K562 (cell line): Measurements from ENCODE around the gene NUAK2. TPM values are rescaled to one million over a fixed set of nuclear protein-coding genes. Genes with fewer than 3 reads are reported as not detected.

Source experiments
- ATAC-seq: fragments of 200-7000 bp; cut with Tn5 transposase; 3 replicates; pipeline ENCODE4 v1.9.1; 2020; ENCODE audit warnings: moderate library complexity
- BruUV-seq: library from RNA; stranded (reverse); fragments of 400-500 nt; replicated peaks from 2 replicates; lab custom pipeline; 2021; lab: Mats Ljungman, UMichigan
- CTCF ChIA-PET: fragments of 300-600 bp; formaldehyde crosslinking; extraction: SDS; loops from one replicate; lab custom pipeline; 2021; ENCODE audit warnings: low intra/inter-chr PET ratio; lab: Yijun Ruan, JAX
- POLR2A ChIA-PET: fragments of 300-600, 350-650 bp; sonication (Branson Sonifier 250); formaldehyde crosslinking; extraction: SDS; loops from one replicate; lab custom pipeline; 2021; ENCODE audit warnings: antibody characterized with exemption, inconsistent platforms; lab: Yijun Ruan, JAX
- DNase-seq, 4 experiments: peaks; one replicate each; pipeline versions ENCODE4 v3.0.0 to v3.0.0-alpha.2; 2011 to 2018; ENCODE audit warnings: low spot score in 3 of 4, mixed read lengths in 3 of 4; ENCODE audit errors: extremely low read depth in 1 of 4
- FAIRE-seq: peaks from 2 replicates; lab custom pipeline; 2011; peaks lifted over from hg19 to GRCh38; lab: Jason Lieb, UNC
- H2AFZ ChIP-seq: 2 replicates; pipeline ENCODE4 v1.6.0; 2011; ENCODE audit warnings: low read depth, low read length, control low read depth, inconsistent platforms
- H3K27ac ChIP-seq: fragments of 200-600 bp; 3 replicates; pipeline ENCODE4 v1.8.0; 2011; ENCODE audit warnings: low read depth, mild to moderate bottlenecking, control low read depth, inconsistent platforms, low read length, moderate library complexity, mixed read lengths; ENCODE audit errors: extremely low read depth
- H3K27me3 ChIP-seq, 2 experiments: fragments of 300-600 bp in 1 of 2; 2 replicates in 1 of 2; 3 replicates in 1 of 2; pipeline versions ENCODE4 v1.6.0 to v1.8.0; 2011; ENCODE audit warnings: inconsistent platforms in 2 of 2, low read length in 2 of 2, mild to moderate bottlenecking in 1 of 2, mixed read lengths in 1 of 2, moderate library complexity in 1 of 2; ENCODE audit not compliant: control insufficient read depth in 2 of 2, insufficient read depth in 2 of 2
- H3K36me3 ChIP-seq: fragments of 300-600 bp; 3 replicates; pipeline ENCODE4 v1.8.0; 2011; ENCODE audit warnings: mild to moderate bottlenecking, low read length, inconsistent platforms; ENCODE audit not compliant: control insufficient read depth, insufficient read depth
- H3K4me1 ChIP-seq, 2 experiments: fragments of 200-600 bp in 1 of 2; replicated peaks in 1 of 2; 2 replicates in 1 of 2; 3 replicates in 1 of 2; pipeline versions ENCODE4 v1.5.1 to v1.8.0; 2011; ENCODE audit warnings: inconsistent platforms in 2 of 2, low read length in 2 of 2, mild to moderate bottlenecking in 1 of 2, mixed read lengths in 1 of 2, moderate library complexity in 1 of 2; ENCODE audit not compliant: control insufficient read depth in 2 of 2, insufficient read depth in 2 of 2
- H3K4me2 ChIP-seq: 2 replicates; pipeline ENCODE4 v1.6.1; 2011; ENCODE audit warnings: low read length, control low read depth, inconsistent platforms, mixed read lengths; ENCODE audit not compliant: insufficient read depth
- H3K4me3 ChIP-seq: fragments of 200-600 bp; sonication (generic), shearing (Covaris generic); 2 replicates; pipeline ENCODE4 v1.5.1; 2016; ENCODE audit warnings: control low read depth, inconsistent platforms
- H3K79me2 ChIP-seq: fragments of 200-600 bp; 3 replicates; pipeline ENCODE4 v1.8.0; 2011; ENCODE audit warnings: low read length, inconsistent platforms; ENCODE audit not compliant: control insufficient read depth, insufficient read depth
- H3K9ac ChIP-seq, 2 experiments: 2 replicates each; pipeline versions ENCODE4 v1.6.0 to v1.6.1; 2011; ENCODE audit warnings: low read depth in 2 of 2, low read length in 2 of 2, control low read depth in 1 of 2, inconsistent platforms in 1 of 2, mild to moderate bottlenecking in 1 of 2, mixed read lengths in 1 of 2; ENCODE audit not compliant: insufficient read depth in 1 of 2
- H3K9me1 ChIP-seq: one replicate; pipeline ENCODE4 v1.6.0; 2011; ENCODE audit warnings: inconsistent platforms, mild to moderate bottlenecking, low read length, moderate library complexity; ENCODE audit not compliant: control insufficient read depth, insufficient read depth
- H3K9me3 ChIP-seq: replicated peaks from 2 replicates; pipeline ENCODE4 v1.5.1; 2011; ENCODE audit warnings: low read depth, low read length, inconsistent platforms; ENCODE audit not compliant: control insufficient read depth, insufficient read depth
- H4K20me1 ChIP-seq: replicated peaks from 2 replicates; pipeline ENCODE4 v1.6.1; 2011; ENCODE audit warnings: low read length, inconsistent platforms, mixed read lengths; ENCODE audit not compliant: control insufficient read depth, insufficient read depth
- BCOR ChIP-seq: fragments of 450-650 bp; IDR thresholded peaks from 2 replicates; pipeline ENCODE4 v1.6.1; 2016
- BHLHE40 ChIP-seq: IDR thresholded peaks from 2 replicates; pipeline ENCODE4 v1.6.1; 2011; ENCODE audit warnings: low read length, improper control_type of control experiment
- TARDBP ChIP-seq: fragments of 450-650 bp; IDR thresholded peaks from 2 replicates; pipeline ENCODE4 v1.6.1; 2016
- TBP ChIP-seq: optimal IDR thresholded peaks from 2 replicates; pipeline ENCODE3; 2011; ENCODE audit warnings: low read depth, low read length, improper control_type of control experiment
- ZNF224 ChIP-seq: sonication (generic); formaldehyde crosslinking; IDR thresholded peaks from 2 replicates; pipeline ENCODE4 v1.8.0; 2022; ENCODE audit warnings: mild to moderate bottlenecking, missing genetic modification reagents
- WGBS: fragments of 100-300 bp; shearing (Covaris generic); methylation state at CpG from one replicate; pipeline ENCODE4 v1.1.6; 2016; ENCODE audit warnings: low coverage, mixed read lengths; ENCODE audit not compliant: insufficient coverage; ENCODE audit errors: missing lambda C conversion rate; 5-methylcytosine and 5-hydroxymethylcytosine counted together
- in situ Hi-C: fragments of 300-500 bp; cut with MboI; formaldehyde crosslinking; loops from 4 replicates; pipeline ENCODE4 v1.15.0; 2018; ENCODE audit warnings: inconsistent platforms, mixed read lengths
- intact Hi-C: fragments of 100-400 bp; cut with micrococcal nuclease; formaldehyde crosslinking; loops from 2 replicates; pipeline ENCODE4 v1.14.2; 2022
- polyA plus RNA-seq, 8 experiments: library from polyadenylated mRNA; depleted of rRNA in 4 of 8; stranded (reverse) in 5 of 8; unstranded in 3 of 8; fragments of >200 nt; fragmentation: Nextera tagmentation in 2 of 8; fragmentation: Illumina TruSeq in 1 of 8; extraction: Ambion mirVana in 2 of 8; extraction: Trizol in 1 of 8; gene quantifications; 2 replicates each; pipeline versions ENCODE4 v1.2.1 to v1.2.3, GENCODE V29; 2011 to 2014; ENCODE audit warnings: inconsistent platforms in 1 of 8, missing spikeins in 1 of 8
- total RNA-seq, 7 experiments: library from RNA; depleted of rRNA in 6 of 7; stranded (reverse); fragments of >200 nt in 6 of 7; fragmentation: Illumina TruSeq in 2 of 7; extraction: Trizol in 2 of 7; gene quantifications; 2 replicates each; pipeline versions ENCODE4 v1.2.1 to v1.2.3, GENCODE V29; 2011 to 2021; ENCODE audit warnings: low replicate concordance in 1 of 7
- TF ChIP-seq, protein P1 (sequence below): fragments of 250-450 bp; sonication (Bioruptor Pico); IDR thresholded peaks from 2 replicates; pipeline ENCODE4 v1.8.0; 2022; ENCODE audit warnings: moderate library complexity, mild to moderate bottlenecking, inconsistent platforms
- TF ChIP-seq, protein P2 (sequence below), 2 experiments: fragments of 450-650 bp; formaldehyde crosslinking in 1 of 2; IDR thresholded peaks; 2 replicates each; pipeline versions ENCODE4 v1.4.0 to v1.6.1; 2014 to 2020; ENCODE audit warnings: mild to moderate bottlenecking in 2 of 2, borderline replicate concordance in 1 of 2, low read depth in 1 of 2
- TF ChIP-seq, protein P3 (sequence below): fragments of 250-450 bp; sonication (Bioruptor Pico); IDR thresholded peaks from 2 replicates; pipeline ENCODE4 v1.5.0; 2020; ENCODE audit warnings: mild to moderate bottlenecking, borderline replicate concordance

The NUAK2 gene
- total and polyA plus RNA-seq, 9 of the 15 experiments (the other 6 are each of a cell fraction or from before 2014, with no cell fraction given) = 0.04 to 0.44 (median 0.14) TPM

DNA sequence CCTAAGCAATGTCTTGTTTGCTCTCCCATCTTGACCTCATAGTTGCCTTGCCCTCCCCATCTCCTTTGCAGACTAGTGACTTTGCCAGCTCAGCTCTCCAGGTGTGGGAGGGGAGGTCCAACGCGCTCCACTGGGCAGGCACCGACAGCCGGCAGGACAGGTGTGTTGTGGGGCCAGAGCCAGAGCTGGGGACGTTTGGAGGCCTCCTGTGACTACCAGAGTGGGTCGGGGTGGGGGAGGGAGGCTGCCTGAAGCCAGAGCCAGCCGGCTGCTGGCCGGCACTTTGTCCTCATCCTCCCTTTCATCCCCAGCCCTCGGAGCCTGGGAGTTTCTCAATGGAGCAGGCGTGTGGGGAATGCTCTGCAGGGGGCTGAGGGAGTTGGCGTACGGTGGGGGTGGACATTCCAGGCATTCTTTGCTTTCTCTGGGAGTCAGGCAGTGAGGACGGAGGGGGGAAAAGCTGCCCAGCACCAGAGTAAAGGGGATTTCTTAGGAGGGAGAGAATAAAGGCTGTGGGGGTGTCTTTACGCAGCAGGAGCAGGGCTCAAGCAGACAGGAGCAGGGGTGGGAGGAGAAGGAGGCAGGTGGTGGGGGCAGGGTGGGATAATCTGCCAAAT is 20.2 kb downstream of the NUAK2 start:
- no peaks in the 10 kb centered on the region; the same call in 1 of the 2 replicates for H4K20me1 ChIP-seq
- no peak for FAIRE-seq
- peaks cover 13 to 46% of the 10 kb centered on the region in 2 experiments; a peak in 4 of 5 replicates for H3K27me3 ChIP-seq
- H3K4me2 ChIP-seq = peak overlapping the region; percentile 1; the same call in 1 of the 2 replicates
- H3K27ac ChIP-seq = no peak overlapping the region
- POLR2A ChIA-PET = interaction anchor here (0.6 kb wide), 2 partner anchors 29 to 130 kb away, joined by 3 to 4 read pairs; no protein-coding TSS in a partner anchor
- no peak overlapping the region for H3K4me3 ChIP-seq
- no TSS peak for BruUV-seq
- peak overlapping the region in 1 of 2 experiments; percentile 28; a peak in 1 of 4 replicates for H3K9ac ChIP-seq
- in situ Hi-C loops (no loop called here), intact Hi-C loops (no loop called here)
- no peaks in the 10 kb centered on the region for H3K79me2 ChIP-seq
- no peak overlapping the region for H2AFZ ChIP-seq
- no peaks in the 10 kb centered on the region for H3K36me3 ChIP-seq
- H3K9me1 ChIP-seq = no peaks in the 10 kb centered on the region
- no peaks in the 10 kb centered on the region for H3K9me3 ChIP-seq
- no peak for DNase-seq
- TF ChIP-seq BCOR = no peak
- TF ChIP-seq, protein P1, sequence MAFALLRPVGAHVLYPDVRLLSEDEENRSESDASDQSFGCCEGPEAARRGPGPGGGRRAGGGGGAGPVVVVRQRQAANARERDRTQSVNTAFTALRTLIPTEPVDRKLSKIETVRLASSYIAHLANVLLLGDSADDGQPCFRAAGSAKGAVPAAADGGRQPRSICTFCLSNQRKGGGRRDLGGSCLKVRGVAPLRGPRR (CRISPR knock-in tag) = no peak
- TF ChIP-seq ZNF224 = no peak
- TF ChIP-seq, protein P2, sequence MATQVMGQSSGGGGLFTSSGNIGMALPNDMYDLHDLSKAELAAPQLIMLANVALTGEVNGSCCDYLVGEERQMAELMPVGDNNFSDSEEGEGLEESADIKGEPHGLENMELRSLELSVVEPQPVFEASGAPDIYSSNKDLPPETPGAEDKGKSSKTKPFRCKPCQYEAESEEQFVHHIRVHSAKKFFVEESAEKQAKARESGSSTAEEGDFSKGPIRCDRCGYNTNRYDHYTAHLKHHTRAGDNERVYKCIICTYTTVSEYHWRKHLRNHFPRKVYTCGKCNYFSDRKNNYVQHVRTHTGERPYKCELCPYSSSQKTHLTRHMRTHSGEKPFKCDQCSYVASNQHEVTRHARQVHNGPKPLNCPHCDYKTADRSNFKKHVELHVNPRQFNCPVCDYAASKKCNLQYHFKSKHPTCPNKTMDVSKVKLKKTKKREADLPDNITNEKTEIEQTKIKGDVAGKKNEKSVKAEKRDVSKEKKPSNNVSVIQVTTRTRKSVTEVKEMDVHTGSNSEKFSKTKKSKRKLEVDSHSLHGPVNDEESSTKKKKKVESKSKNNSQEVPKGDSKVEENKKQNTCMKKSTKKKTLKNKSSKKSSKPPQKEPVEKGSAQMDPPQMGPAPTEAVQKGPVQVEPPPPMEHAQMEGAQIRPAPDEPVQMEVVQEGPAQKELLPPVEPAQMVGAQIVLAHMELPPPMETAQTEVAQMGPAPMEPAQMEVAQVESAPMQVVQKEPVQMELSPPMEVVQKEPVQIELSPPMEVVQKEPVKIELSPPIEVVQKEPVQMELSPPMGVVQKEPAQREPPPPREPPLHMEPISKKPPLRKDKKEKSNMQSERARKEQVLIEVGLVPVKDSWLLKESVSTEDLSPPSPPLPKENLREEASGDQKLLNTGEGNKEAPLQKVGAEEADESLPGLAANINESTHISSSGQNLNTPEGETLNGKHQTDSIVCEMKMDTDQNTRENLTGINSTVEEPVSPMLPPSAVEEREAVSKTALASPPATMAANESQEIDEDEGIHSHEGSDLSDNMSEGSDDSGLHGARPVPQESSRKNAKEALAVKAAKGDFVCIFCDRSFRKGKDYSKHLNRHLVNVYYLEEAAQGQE (IDR thresholded peaks at IDR 0.05; ENCODE audit: borderline replicate concordance) = peak; percentile 67
- TF ChIP-seq, protein P2 (CRISPR knock-in tag; IDR thresholded peaks at IDR 0.05; ENCODE audit: low read depth) = no peak
- no peak for TF ChIP-seq TBP
- TF ChIP-seq TARDBP = no peak
- 0 out of 2 replicates have a peak, but pooled peaks have one; percentile 16 for TF ChIP-seq BHLHE40
- TF ChIP-seq, protein P3, sequence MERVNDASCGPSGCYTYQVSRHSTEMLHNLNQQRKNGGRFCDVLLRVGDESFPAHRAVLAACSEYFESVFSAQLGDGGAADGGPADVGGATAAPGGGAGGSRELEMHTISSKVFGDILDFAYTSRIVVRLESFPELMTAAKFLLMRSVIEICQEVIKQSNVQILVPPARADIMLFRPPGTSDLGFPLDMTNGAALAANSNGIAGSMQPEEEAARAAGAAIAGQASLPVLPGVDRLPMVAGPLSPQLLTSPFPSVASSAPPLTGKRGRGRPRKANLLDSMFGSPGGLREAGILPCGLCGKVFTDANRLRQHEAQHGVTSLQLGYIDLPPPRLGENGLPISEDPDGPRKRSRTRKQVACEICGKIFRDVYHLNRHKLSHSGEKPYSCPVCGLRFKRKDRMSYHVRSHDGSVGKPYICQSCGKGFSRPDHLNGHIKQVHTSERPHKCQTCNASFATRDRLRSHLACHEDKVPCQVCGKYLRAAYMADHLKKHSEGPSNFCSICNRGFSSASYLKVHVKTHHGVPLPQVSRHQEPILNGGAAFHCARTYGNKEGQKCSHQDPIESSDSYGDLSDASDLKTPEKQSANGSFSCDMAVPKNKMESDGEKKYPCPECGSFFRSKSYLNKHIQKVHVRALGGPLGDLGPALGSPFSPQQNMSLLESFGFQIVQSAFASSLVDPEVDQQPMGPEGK = no peak
- CTCF ChIA-PET = no interaction called here
- peaks cover 6 to 15% of the 10 kb centered on the region in 2 experiments; a peak in 3 of 5 replicates for H3K4me1 ChIP-seq
- 26% methylated on average over 14 of the region's 14 CpGs for whole genome bisulfite sequencing
- no peak; the same call in 2 of the 3 replicates for ATAC-seq
